Ecto neural progenitor cell (in vitro differentiated cells): ENCODE results near the gene MYCBP2.
"Not testable (repeated sequence)": the region's sequence is repeated elsewhere in the genome, so short reads cannot be mapped to it uniquely, and the experiment has no call there.

Experiments used
- DNase-seq: peaks from one replicate; pipeline ENCODE4 v3.0.0-alpha.2; 2018; ENCODE audit warnings: low spot score

Gene MYCBP2

GRCh38 chr13:77326905-77327604, at the start of gene MYCBP2:
TSS of gene MYCBP2 (minus strand) at chr13:77327094. CDS start at chr13:77326775, 319 bp downstream.
- peak; percentile 98 for DNase-seq

- no peak for DNase-seq
These were observed 48.7 kb upstream of the MYCBP2 start for GRCh38 chr13:77375560-77376108.

GRCh38 chr13:77374786-77375185, 47.9 kb upstream of the MYCBP2 start:
- DNase-seq: no peak

- DNase-seq: no peak
These were observed 47.4 kb upstream of the MYCBP2 start for GRCh38 chr13:77374339-77374738.

- DNase-seq: no peak
These were observed 46.6 kb upstream of the MYCBP2 start for GRCh38 chr13:77373502-77373901.

- no peak for DNase-seq
These were observed 45.4 kb upstream of the MYCBP2 start for GRCh38 chr13:77372275-77372674.

GRCh38 chr13:77370888-77371287, 44.0 kb upstream of the MYCBP2 start:
- DNase-seq: no peak

- DNase-seq: no peak
These were observed 35.3 kb upstream of the MYCBP2 start for GRCh38 chr13:77362166-77362565.

GRCh38 chr13:77360032-77360685, 33.3 kb upstream of the MYCBP2 start:
- no peak for DNase-seq

- no peak for DNase-seq
These were observed 32.3 kb upstream of the MYCBP2 start for GRCh38 chr13:77359171-77359570.

- DNase-seq: no peak
These were observed 31.1 kb upstream of the MYCBP2 start for GRCh38 chr13:77358001-77358400.

- no peak for DNase-seq
These were observed 29.3 kb upstream of the MYCBP2 start for GRCh38 chr13:77356155-77356554.

GRCh38 chr13:77353995-77354394, 27.1 kb upstream of the MYCBP2 start:
- no peak for DNase-seq

- DNase-seq: no peak
These were observed 24.4 kb upstream of the MYCBP2 start for GRCh38 chr13:77351315-77351714.

GRCh38 chr13:77350811-77351210, 23.9 kb upstream of the MYCBP2 start:
- no peak for DNase-seq

GRCh38 chr13:77349365-77349764, 22.5 kb upstream of the MYCBP2 start:
- DNase-seq: no peak

GRCh38 chr13:77347351-77347750, 20.5 kb upstream of the MYCBP2 start:
- not testable (repeated sequence) for DNase-seq

GRCh38 chr13:77345150-77345780, 18.4 kb upstream of the MYCBP2 start:
- DNase-seq: no peak

GRCh38 chr13:77343841-77344240, 16.9 kb upstream of the MYCBP2 start:
- no peak for DNase-seq

GRCh38 chr13:77339408-77339807, 12.5 kb upstream of the MYCBP2 start:
- no peak for DNase-seq

GRCh38 chr13:77338961-77339401, 12.1 kb upstream of the MYCBP2 start:
- no peak for DNase-seq

GRCh38 chr13:77338329-77338728, 11.4 kb upstream of the MYCBP2 start:
- DNase-seq: no peak

- DNase-seq: no peak
These were observed 10.3 kb upstream of the MYCBP2 start for GRCh38 chr13:77337159-77337558.
